Posterior cingulate gyrus (tissue), 11 donors: Measurements from ENCODE around the gene RYR3.

Experiments
- DNase-seq, 10 donors: peaks; one replicate each; pipeline versions ENCODE4 v3.0.0 to v3.0.0-alpha.2; 2020 to 2021; ENCODE audit warnings: mixed read lengths in 3 of 10
- intact Hi-C: fragments of 100-400 bp; cut with DNase I; formaldehyde crosslinking; loops from one replicate; pipeline ENCODE4 v1.15.1; 2023

Gene RYR3

GRCh38 chr15:33442449-33442848 lies 131.7 kb downstream of the RYR3 start:
- DNase-seq: no peak
- intact Hi-C loops: no loop called here

- intact Hi-C loops: no loop called here
- no peak for DNase-seq
These were observed 132.9 kb downstream of the RYR3 start for GRCh38 chr15:33443708-33444107.

- intact Hi-C loops: no loop called here
- no peak for DNase-seq
These were observed 135.2 kb downstream of the RYR3 start for GRCh38 chr15:33445984-33446383.

- no peak for DNase-seq
- intact Hi-C loops: no loop called here
These were observed 137.4 kb downstream of the RYR3 start for GRCh38 chr15:33448151-33448550.

- intact Hi-C loops: no loop called here
These were observed 138.3 kb downstream of the RYR3 start for GRCh38 chr15:33448961-33449606.

GRCh38 chr15:33449810-33450209 lies 139.0 kb downstream of the RYR3 start:
- DNase-seq: no peak
- intact Hi-C loops: no loop called here

More at GRCh38 chr15:33448961-33449606, 138.3 kb downstream of the RYR3 start:
- DNase-seq: no peak

GRCh38 chr15:33451385-33451784 lies 140.6 kb downstream of the RYR3 start:
- no peak for DNase-seq
- intact Hi-C loops: no loop called here

GRCh38 chr15:33453761-33454160 lies 143.0 kb downstream of the RYR3 start:
- DNase-seq: no peak
- intact Hi-C loops: no loop called here

- no peak for DNase-seq
- intact Hi-C loops: no loop called here
These were observed 143.6 kb downstream of the RYR3 start for GRCh38 chr15:33454346-33454745.

GRCh38 chr15:33454996-33455395 lies 144.2 kb downstream of the RYR3 start:
- intact Hi-C loops: no loop called here
- DNase-seq: no peak

- DNase-seq: no peak
- intact Hi-C loops: no loop called here
These were observed 147.7 kb downstream of the RYR3 start for GRCh38 chr15:33458421-33458820.

GRCh38 chr15:33460166-33460805 lies 149.5 kb downstream of the RYR3 start:
- intact Hi-C loops: no loop called here
- no peak for DNase-seq

- intact Hi-C loops: no loop called here
- no peak for DNase-seq
These were observed 150.9 kb downstream of the RYR3 start for GRCh38 chr15:33461671-33462070.

- intact Hi-C loops: no loop called here
- no peak for DNase-seq
These were observed 156.5 kb downstream of the RYR3 start for GRCh38 chr15:33467146-33467815.

GRCh38 chr15:33467816-33468163 lies 157.0 kb downstream of the RYR3 start:
- no peak for DNase-seq
- intact Hi-C loops: no loop called here

- no peak for DNase-seq
- intact Hi-C loops: no loop called here
These were observed 158.0 kb downstream of the RYR3 start for GRCh38 chr15:33468740-33469139.

- intact Hi-C loops: no loop called here
- no peak for DNase-seq
These were observed 162.2 kb downstream of the RYR3 start for GRCh38 chr15:33473005-33473404.

GRCh38 chr15:33473714-33474113 lies 162.9 kb downstream of the RYR3 start:
- intact Hi-C loops: no loop called here
- no peak for DNase-seq

GRCh38 chr15:33476076-33476475 lies 165.3 kb downstream of the RYR3 start:
- intact Hi-C loops: no loop called here
- no peak for DNase-seq

- no peak for DNase-seq
- intact Hi-C loops: no loop called here
These were observed 166.1 kb downstream of the RYR3 start for GRCh38 chr15:33476908-33477307.

- intact Hi-C loops: no loop called here
- DNase-seq: no peak
These were observed 178.6 kb downstream of the RYR3 start for GRCh38 chr15:33489335-33489734.

- DNase-seq: no peak
- intact Hi-C loops: no loop called here
These were observed 179.9 kb downstream of the RYR3 start for GRCh38 chr15:33490703-33491102.
